SJCRH30 (cell line): ENCODE measurements around the gene GGA3. TPM values are rescaled to one million over a fixed set of nuclear protein-coding genes. Genes with fewer than 3 reads are reported as not detected.

Experiments used
- total RNA-seq: library from RNA; depleted of rRNA; stranded (reverse); fragments of >200 nt; shearing (Covaris generic); gene quantifications from 2 replicates; pipeline ENCODE4 v1.2.3, GENCODE V29; 2014; rRNA removed

The GGA3 gene
- total RNA-seq, 1 experiment from 2014 or later: 26.6 TPM

Other genes with a start within 250 kb of the GGA3 start
- gene MRPL58, start 248.9 kb downstream of the GGA3 start, total RNA-seq: 39.6 and 39.8 TPM in 2 replicates
- gene ATP5PD, start 214.6 kb downstream of the GGA3 start, total RNA-seq: 337 and 350 TPM in 2 replicates
- gene KCTD2, start 214.4 kb downstream of the GGA3 start, total RNA-seq: 34.4 and 34.5 TPM in 2 replicates
- 0.04 TPM in 1 of 2 replicates, not detected in the other for gene SLC16A5, start 173.7 kb downstream of the GGA3 start, total RNA-seq
- gene ARMC7, start 151.6 kb downstream of the GGA3 start, total RNA-seq: 9.6 and 10.9 TPM in 2 replicates
- gene NT5C, start 129.9 kb downstream of the GGA3 start, total RNA-seq: 34.5 and 36.0 TPM in 2 replicates
- gene JPT1, start 107.1 kb downstream of the GGA3 start, total RNA-seq: 313 and 320 TPM in 2 replicates
- 433 and 472 TPM in 2 replicates for gene SUMO2, start 78.6 kb downstream of the GGA3 start, total RNA-seq
- gene NUP85, start 55.9 kb downstream of the GGA3 start, total RNA-seq: 95.4 and 103 TPM in 2 replicates
- 123 and 142 TPM in 2 replicates for gene MRPS7, start 273 bp upstream of the GGA3 start, total RNA-seq
- gene MIF4GD, start 9.6 kb upstream of the GGA3 start, total RNA-seq: 4.4 and 5.2 TPM in 2 replicates
- gene SLC25A19, start 27.8 kb upstream of the GGA3 start, total RNA-seq: 16.2 and 18.7 TPM in 2 replicates
- gene GRB2, start 144.1 kb upstream of the GGA3 start, total RNA-seq: 91.8 and 92.9 TPM in 2 replicates
- gene TMEM94, start 195.0 kb upstream of the GGA3 start, total RNA-seq: 43.5 and 55.6 TPM in 2 replicates